Non-pigmented ciliary epithelial cell (primary cell): ENCODE measurements around the gene RGMA.

Source experiments
- DNase-seq: peaks from one replicate; pipeline ENCODE4 v3.0.0-alpha.2; 2010; ENCODE audit warnings: low read depth

Gene RGMA

GRCh38 chr15:93088981-93089726 lies at the start of gene RGMA:
TSS of gene RGMA (minus strand) at chr15:93089211. CDS start at chr15:93088932, 279 bp downstream.
- no peak for DNase-seq

GRCh38 chr15:93136606-93137005 lies 47.6 kb upstream of the RGMA start:
- DNase-seq, result no peak

- DNase-seq, result no peak
These were observed 47.0 kb upstream of the RGMA start for GRCh38 chr15:93135997-93136397.

GRCh38 chr15:93135459-93135858 lies 46.4 kb upstream of the RGMA start:
- DNase-seq, result no peak

GRCh38 chr15:93131485-93132095 lies 42.6 kb upstream of the RGMA start:
- DNase-seq, result no peak

- no peak for DNase-seq
These were observed 40.9 kb upstream of the RGMA start for GRCh38 chr15:93129702-93130488.

GRCh38 chr15:93127286-93127685 lies 38.3 kb upstream of the RGMA start:
- DNase-seq, result no peak

- DNase-seq, result no peak
These were observed 37.6 kb upstream of the RGMA start for GRCh38 chr15:93126599-93126998.

- DNase-seq, result no peak
These were observed 37.1 kb upstream of the RGMA start for GRCh38 chr15:93126148-93126547.

- DNase-seq, result no peak
These were observed 35.1 kb upstream of the RGMA start for GRCh38 chr15:93124126-93124525.

- no peak for DNase-seq
These were observed 33.2 kb upstream of the RGMA start for GRCh38 chr15:93121973-93122910.

- DNase-seq, result no peak
These were observed 32.1 kb upstream of the RGMA start for GRCh38 chr15:93121107-93121506.

GRCh38 chr15:93118904-93119303 lies 29.9 kb upstream of the RGMA start:
- DNase-seq, result no peak

GRCh38 chr15:93111451-93111850 lies 22.4 kb upstream of the RGMA start:
- DNase-seq, result no peak

GRCh38 chr15:93110502-93111040 lies 21.6 kb upstream of the RGMA start:
- no peak for DNase-seq

GRCh38 chr15:93109336-93110102 lies 20.5 kb upstream of the RGMA start:
- DNase-seq, result no peak

- DNase-seq, result no peak
These were observed 18.6 kb upstream of the RGMA start for GRCh38 chr15:93107646-93108045.

- DNase-seq, result no peak
These were observed 16.5 kb upstream of the RGMA start for GRCh38 chr15:93105485-93105884.

GRCh38 chr15:93103823-93104222 lies 14.8 kb upstream of the RGMA start:
- DNase-seq, result no peak

GRCh38 chr15:93102211-93102610 lies 13.2 kb upstream of the RGMA start:
- DNase-seq, result no peak

GRCh38 chr15:93093765-93094164 lies 4.8 kb upstream of the RGMA start:
- DNase-seq, result no peak
